ENCODE data around the gene TAF1C. TPM values are rescaled to one million over a fixed set of nuclear protein-coding genes. Genes with fewer than 3 reads are reported as not detected.

The TAF1C gene
- total RNA-seq, 1 experiment from 2014 or later = 40.2 TPM

DNA sequence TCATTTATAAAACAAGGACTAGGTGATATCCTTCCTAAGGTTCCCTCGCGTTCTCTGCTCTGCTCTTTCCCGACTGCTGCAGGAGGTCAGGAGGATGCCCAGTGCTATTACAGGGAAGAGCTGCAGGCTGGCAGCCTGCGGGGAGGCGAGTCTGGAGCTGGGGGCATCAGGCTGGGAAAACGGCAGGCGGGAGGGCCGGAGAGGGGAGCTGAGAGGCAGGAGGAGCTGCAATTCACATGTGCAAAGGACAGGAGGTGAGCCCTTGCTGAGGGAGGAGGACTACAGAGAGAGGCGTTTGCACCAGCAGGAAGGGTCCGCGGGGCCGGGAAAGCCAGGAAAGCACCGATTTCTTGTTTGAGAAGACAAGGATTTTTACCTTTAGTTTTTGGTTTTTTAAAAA lies 12.2 kb upstream of the TAF1C start:
- H3K79me2 ChIP-seq (ENCODE audit: low read depth) = no peaks in the 10 kb centered on the region
- no peaks in the 10 kb centered on the region for H3K27me3 ChIP-seq (ENCODE audit: insufficient read depth, low read depth)
- no peak overlapping the region for H3K4me3 ChIP-seq
- POLR2A ChIA-PET (ENCODE audit: unreplicated experiment) = no interaction called here
- no peaks in the 10 kb centered on the region for H3K36me3 ChIP-seq (ENCODE audit: low read depth)
- H3K9me3 ChIP-seq (ENCODE audit: insufficient read depth, low read depth) = no peaks in the 10 kb centered on the region
- DNase-seq = no peak
- intact Hi-C loops (cut with micrococcal nuclease; ENCODE audit: unreplicated experiment) = no loop called here
- no peak overlapping the region for H2AFZ ChIP-seq
- H3K27ac ChIP-seq = no peak overlapping the region
- no peak for TF ChIP-seq EZH2 (IDR thresholded peaks at IDR 0.05; ENCODE audit: low read depth)
- TF ChIP-seq, protein P1, sequence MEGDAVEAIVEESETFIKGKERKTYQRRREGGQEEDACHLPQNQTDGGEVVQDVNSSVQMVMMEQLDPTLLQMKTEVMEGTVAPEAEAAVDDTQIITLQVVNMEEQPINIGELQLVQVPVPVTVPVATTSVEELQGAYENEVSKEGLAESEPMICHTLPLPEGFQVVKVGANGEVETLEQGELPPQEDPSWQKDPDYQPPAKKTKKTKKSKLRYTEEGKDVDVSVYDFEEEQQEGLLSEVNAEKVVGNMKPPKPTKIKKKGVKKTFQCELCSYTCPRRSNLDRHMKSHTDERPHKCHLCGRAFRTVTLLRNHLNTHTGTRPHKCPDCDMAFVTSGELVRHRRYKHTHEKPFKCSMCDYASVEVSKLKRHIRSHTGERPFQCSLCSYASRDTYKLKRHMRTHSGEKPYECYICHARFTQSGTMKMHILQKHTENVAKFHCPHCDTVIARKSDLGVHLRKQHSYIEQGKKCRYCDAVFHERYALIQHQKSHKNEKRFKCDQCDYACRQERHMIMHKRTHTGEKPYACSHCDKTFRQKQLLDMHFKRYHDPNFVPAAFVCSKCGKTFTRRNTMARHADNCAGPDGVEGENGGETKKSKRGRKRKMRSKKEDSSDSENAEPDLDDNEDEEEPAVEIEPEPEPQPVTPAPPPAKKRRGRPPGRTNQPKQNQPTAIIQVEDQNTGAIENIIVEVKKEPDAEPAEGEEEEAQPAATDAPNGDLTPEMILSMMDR (conservative IDR thresholded peaks at IDR 0.05) = no peak
- no peaks in the 10 kb centered on the region for H3K4me1 ChIP-seq (replicated peaks; ENCODE audit: insufficient read depth)
- H4K20me1 ChIP-seq (ENCODE audit: insufficient read depth) = no peaks in the 10 kb centered on the region
- BruUV-seq (replicated peaks) = no TSS peak
- no peaks in the 10 kb centered on the region for H3F3A ChIP-seq (ENCODE audit: insufficient read depth, low read depth)
- CTCF ChIA-PET = no interaction called here
- no peak overlapping the region for H3K4me2 ChIP-seq
- H3K9me2 ChIP-seq (ENCODE audit: insufficient read depth) = no peaks in the 10 kb centered on the region

DNA sequence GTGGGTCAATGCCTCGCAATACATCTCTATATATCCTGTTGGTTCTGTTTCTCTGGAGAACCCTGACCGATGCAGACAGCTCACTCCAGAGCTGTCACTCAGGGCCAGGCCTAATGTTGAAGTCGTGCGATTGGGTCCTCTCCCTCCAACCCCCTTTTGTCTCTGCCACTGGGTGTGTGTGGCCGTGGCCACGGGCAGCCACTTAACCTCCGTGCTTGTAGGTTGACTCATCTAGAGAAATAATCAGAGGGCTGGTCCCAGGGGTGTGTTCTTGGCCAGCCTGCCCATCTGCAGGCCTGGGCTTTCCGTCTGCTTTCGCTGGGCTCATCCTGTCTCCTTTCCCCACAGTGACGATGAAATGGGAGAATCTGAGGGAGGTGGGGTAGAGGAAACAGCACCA lies 11.5 kb upstream of the TAF1C start:
- no TSS peak for BruUV-seq (replicated peaks)
- H4K20me1 ChIP-seq (ENCODE audit: insufficient read depth) = no peaks in the 10 kb centered on the region
- H3K4me1 ChIP-seq (replicated peaks; ENCODE audit: insufficient read depth) = no peaks in the 10 kb centered on the region
- H3K9me3 ChIP-seq (ENCODE audit: insufficient read depth, low read depth) = no peaks in the 10 kb centered on the region
- no peaks in the 10 kb centered on the region for H3K79me2 ChIP-seq (ENCODE audit: low read depth)
- no peaks in the 10 kb centered on the region for H3F3A ChIP-seq (ENCODE audit: insufficient read depth, low read depth)
- ChIA-PET CTCF (no interaction called here), POLR2A (ENCODE audit: unreplicated experiment) (interaction anchor here (0.7 kb wide), 1 partner anchor 23 kb away, joined by 3 read pairs; no protein-coding TSS in a partner anchor)
- H3K4me2 ChIP-seq = no peak overlapping the region
- no peak overlapping the region for H2AFZ ChIP-seq
- TF ChIP-seq, protein P1 (conservative IDR thresholded peaks at IDR 0.05) = no peak
- TF ChIP-seq EZH2 (IDR thresholded peaks at IDR 0.05; ENCODE audit: low read depth) = no peak
- no peaks in the 10 kb centered on the region for H3K36me3 ChIP-seq (ENCODE audit: low read depth)
- no peak overlapping the region for H3K4me3 ChIP-seq
- peak in 1 of 2 experiments; percentile 52 for DNase-seq
- intact Hi-C loops (cut with micrococcal nuclease; ENCODE audit: unreplicated experiment) = no loop called here
- no peaks in the 10 kb centered on the region for H3K9me2 ChIP-seq (ENCODE audit: insufficient read depth)
- H3K27ac ChIP-seq = no peak overlapping the region
- no peaks in the 10 kb centered on the region for H3K27me3 ChIP-seq (ENCODE audit: insufficient read depth, low read depth)

DNA sequence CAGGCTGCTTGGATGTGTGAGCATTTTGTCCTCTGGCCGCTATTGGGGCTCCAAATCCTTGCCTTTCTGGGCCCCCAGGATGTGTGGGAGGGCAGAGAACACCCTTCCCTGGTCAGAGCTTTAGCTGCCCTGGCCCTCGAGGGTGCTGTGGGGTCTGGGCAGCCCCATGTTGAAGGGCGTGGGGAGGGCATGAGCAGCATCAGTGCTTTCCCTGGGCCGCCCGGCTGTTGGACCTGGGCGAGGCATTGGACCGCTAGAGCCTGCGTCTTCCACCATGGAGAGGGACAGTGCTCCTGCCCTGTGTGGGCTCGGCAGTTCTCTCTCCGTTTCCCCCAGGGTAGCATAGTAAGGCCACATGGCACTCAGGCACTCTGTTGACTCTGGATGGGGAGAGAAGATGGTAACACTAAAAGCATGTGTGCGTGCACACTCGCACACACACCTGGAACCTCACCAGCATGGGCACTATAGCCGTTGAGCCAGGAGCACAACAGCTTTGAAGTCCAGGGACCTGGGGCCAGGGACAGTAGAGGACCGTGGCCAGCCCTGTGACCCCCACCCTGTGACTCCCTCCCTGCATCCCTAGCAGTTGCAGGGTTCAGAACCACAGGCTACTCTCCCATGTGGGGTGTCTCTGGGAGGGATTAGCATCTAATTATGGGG lies 10.7 kb upstream of the TAF1C start:
- CTCF ChIA-PET = no interaction called here

More for the DNA sequence above, 10.7 kb upstream of the TAF1C start:
- no peaks in the 10 kb centered on the region for H3K9me2 ChIP-seq (ENCODE audit: insufficient read depth)
- no peak overlapping the region for H2AFZ ChIP-seq
- BruUV-seq (replicated peaks) = no TSS peak
- no peaks in the 10 kb centered on the region for H3K9me3 ChIP-seq (ENCODE audit: insufficient read depth, low read depth)
- no peaks in the 10 kb centered on the region for H4K20me1 ChIP-seq (ENCODE audit: insufficient read depth)
- DNase-seq = no peak
- no peak overlapping the region for H3K4me3 ChIP-seq
- intact Hi-C loops (cut with micrococcal nuclease; ENCODE audit: unreplicated experiment) = no loop called here
- TF ChIP-seq, protein P1 (conservative IDR thresholded peaks at IDR 0.05) = no peak
- TF ChIP-seq EZH2 (IDR thresholded peaks at IDR 0.05; ENCODE audit: low read depth) = no peak
- H3K27me3 ChIP-seq (ENCODE audit: insufficient read depth, low read depth) = no peaks in the 10 kb centered on the region
- no peaks in the 10 kb centered on the region for H3K4me1 ChIP-seq (replicated peaks; ENCODE audit: insufficient read depth)
- H3K36me3 ChIP-seq (ENCODE audit: low read depth) = no peaks in the 10 kb centered on the region
- no peaks in the 10 kb centered on the region for H3F3A ChIP-seq (ENCODE audit: insufficient read depth, low read depth)
- no peak overlapping the region for H3K4me2 ChIP-seq
- no peaks in the 10 kb centered on the region for H3K79me2 ChIP-seq (ENCODE audit: low read depth)
- POLR2A ChIA-PET (ENCODE audit: unreplicated experiment) = interaction anchor here (0.7 kb wide), 1 partner anchor 24 kb away, joined by 3 read pairs; no protein-coding TSS in a partner anchor
- H3K27ac ChIP-seq = no peak overlapping the region
